Activated CD4-positive, alpha-beta memory T cell treated with anti-CD3 and anti-CD28 coated beads, Interleukin-2, amount 10 ng/mL, durations not matched to agents 7 days and 5 days (primary cell): ENCODE measurements around the gene PLPPR5. TPM values are rescaled to one million over a fixed set of nuclear protein-coding genes. Genes with fewer than 3 reads are reported as not detected.

Source experiments
- CTCF ChIA-PET: fragments of 350-600 bp; sonication (Branson Sonifier 250); formaldehyde crosslinking; loops from one replicate; lab custom pipeline; 2021; ENCODE audit warnings: antibody characterized with exemption, inconsistent platforms; lab: Charles Lee
- POLR2A ChIA-PET: fragments of 350-600 bp; sonication (Branson Sonifier 250); formaldehyde crosslinking; loops from one replicate; lab custom pipeline; 2021; ENCODE audit warnings: antibody characterized with exemption; lab: Charles Lee
- DNase-seq: peaks from one replicate; pipeline ENCODE4 v3.0.0-alpha.2; 2020
- H3K27ac Mint-ChIP-seq: one replicate; pipeline ENCODE4 v1.8.0; 2021; ENCODE audit warnings: mild to moderate bottlenecking, mixed read lengths
- H3K27me3 Mint-ChIP-seq: one replicate; pipeline ENCODE4 v1.8.0; 2021; ENCODE audit warnings: mixed read lengths
- H3K36me3 Mint-ChIP-seq: one replicate; pipeline ENCODE4 v1.8.0; 2021; ENCODE audit warnings: low read depth, mixed read lengths
- H3K4me1 Mint-ChIP-seq: one replicate; pipeline ENCODE4 v1.8.0; 2021; ENCODE audit warnings: mixed read lengths
- H3K4me3 Mint-ChIP-seq: one replicate; pipeline ENCODE4 v1.8.0; 2021; ENCODE audit warnings: mild to moderate bottlenecking, mixed read lengths
- H3K9me3 Mint-ChIP-seq: one replicate; pipeline ENCODE4 v1.8.0; 2021; ENCODE audit warnings: mixed read lengths
- total RNA-seq, 2 experiments: library from RNA; stranded (reverse); gene quantifications; one replicate each; pipeline ENCODE4 v1.2.3, GENCODE V29; 2021

The PLPPR5 gene
- total RNA-seq, 2 experiments from 2014 or later, result not detected

GRCh38 chr1:98963064-98963758 lies 41.5 kb downstream of the PLPPR5 start:
- H3K36me3 Mint-ChIP-seq, result no peaks in the 10 kb centered on the region
- no peaks in the 10 kb centered on the region for H3K9me3 Mint-ChIP-seq
- H3K27ac Mint-ChIP-seq, result no peak overlapping the region
- H3K27me3 Mint-ChIP-seq, result no peaks in the 10 kb centered on the region
- DNase-seq, result no peak
- H3K4me3 Mint-ChIP-seq, result no peak overlapping the region
- no peaks in the 10 kb centered on the region for H3K4me1 Mint-ChIP-seq
- ChIA-PET POLR2A (no interaction called here), CTCF (no interaction called here)

- Mint-ChIP-seq H3K4me3 (no peak overlapping the region), H3K36me3 (no peaks in the 10 kb centered on the region), H3K27me3 (no peaks in the 10 kb centered on the region), H3K27ac (no peak overlapping the region), H3K4me1 (no peaks in the 10 kb centered on the region), H3K9me3 (no peaks in the 10 kb centered on the region)
- DNase-seq, result no peak
- CTCF ChIA-PET, result no interaction called here
- POLR2A ChIA-PET, result no interaction called here
Observed at GRCh38 chr1:98962156-98962555, 42.5 kb downstream of the PLPPR5 start.

- Mint-ChIP-seq H3K36me3 (no peaks in the 10 kb centered on the region), H3K27me3 (no peaks in the 10 kb centered on the region), H3K4me3 (no peak overlapping the region), H3K4me1 (no peaks in the 10 kb centered on the region), H3K9me3 (no peaks in the 10 kb centered on the region), H3K27ac (no peak overlapping the region)
- no peak for DNase-seq
- ChIA-PET CTCF (no interaction called here), POLR2A (no interaction called here)
Observed at GRCh38 chr1:98949621-98950020, 55.0 kb downstream of the PLPPR5 start.

- Mint-ChIP-seq H3K27ac (no peak overlapping the region), H3K27me3 (no peaks in the 10 kb centered on the region), H3K4me3 (no peak overlapping the region), H3K4me1 (no peaks in the 10 kb centered on the region), H3K9me3 (no peaks in the 10 kb centered on the region), H3K36me3 (no peaks in the 10 kb centered on the region)
- DNase-seq, result no peak
- ChIA-PET POLR2A (no interaction called here), CTCF (no interaction called here)
Observed at GRCh38 chr1:98949166-98949565, 55.5 kb downstream of the PLPPR5 start.

GRCh38 chr1:98947071-98947470 lies 57.6 kb downstream of the PLPPR5 start:
- POLR2A ChIA-PET, result no interaction called here
- Mint-ChIP-seq H3K27ac (no peak overlapping the region), H3K27me3 (no peaks in the 10 kb centered on the region), H3K36me3 (no peaks in the 10 kb centered on the region), H3K4me1 (no peaks in the 10 kb centered on the region), H3K4me3 (no peak overlapping the region), H3K9me3 (no peaks in the 10 kb centered on the region)
- DNase-seq, result no peak
- CTCF ChIA-PET, result no interaction called here

- Mint-ChIP-seq H3K27ac (no peak overlapping the region), H3K9me3 (no peaks in the 10 kb centered on the region), H3K4me3 (no peak overlapping the region), H3K27me3 (no peaks in the 10 kb centered on the region), H3K36me3 (no peaks in the 10 kb centered on the region), H3K4me1 (peaks cover 3% of the 10 kb centered on the region)
- CTCF ChIA-PET, result interaction anchor here (1.0 kb wide), 1 partner anchor 147 kb away, joined by 3 read pairs; no protein-coding TSS in a partner anchor
- no peak for DNase-seq
- POLR2A ChIA-PET, result no interaction called here
Observed at GRCh38 chr1:98940722-98941079, 64.0 kb downstream of the PLPPR5 start.

GRCh38 chr1:98940069-98940721 lies 64.5 kb downstream of the PLPPR5 start:
- H3K27me3 Mint-ChIP-seq, result no peaks in the 10 kb centered on the region
- DNase-seq, result no peak
- H3K27ac Mint-ChIP-seq, result no peak overlapping the region
- peaks cover 3% of the 10 kb centered on the region for H3K4me1 Mint-ChIP-seq
- H3K36me3 Mint-ChIP-seq, result no peaks in the 10 kb centered on the region
- no peaks in the 10 kb centered on the region for H3K9me3 Mint-ChIP-seq
- CTCF ChIA-PET, result interaction anchor here (1.0 kb wide), 1 partner anchor 146 kb away, joined by 3 read pairs; no protein-coding TSS in a partner anchor
- POLR2A ChIA-PET, result no interaction called here
- no peak overlapping the region for H3K4me3 Mint-ChIP-seq

GRCh38 chr1:98939471-98939870 lies 65.2 kb downstream of the PLPPR5 start:
- ChIA-PET CTCF (interaction anchor here (1.0 kb wide), 1 partner anchor 145 kb away, joined by 3 read pairs; no protein-coding TSS in a partner anchor), POLR2A (no interaction called here)
- DNase-seq, result no peak
- peaks cover 3% of the 10 kb centered on the region for H3K4me1 Mint-ChIP-seq
- H3K27me3 Mint-ChIP-seq, result no peaks in the 10 kb centered on the region
- no peak overlapping the region for H3K4me3 Mint-ChIP-seq
- H3K9me3 Mint-ChIP-seq, result no peaks in the 10 kb centered on the region
- H3K36me3 Mint-ChIP-seq, result no peaks in the 10 kb centered on the region
- no peak overlapping the region for H3K27ac Mint-ChIP-seq

- H3K36me3 Mint-ChIP-seq, result no peaks in the 10 kb centered on the region
- ChIA-PET CTCF (no interaction called here), POLR2A (no interaction called here)
- no peak for DNase-seq
- no peaks in the 10 kb centered on the region for H3K27me3 Mint-ChIP-seq
- H3K27ac Mint-ChIP-seq, result no peak overlapping the region
- H3K4me1 Mint-ChIP-seq, result peaks cover 3% of the 10 kb centered on the region
- H3K9me3 Mint-ChIP-seq, result no peaks in the 10 kb centered on the region
- no peak overlapping the region for H3K4me3 Mint-ChIP-seq
Observed at GRCh38 chr1:98937347-98937746, 67.3 kb downstream of the PLPPR5 start.

- Mint-ChIP-seq H3K4me3 (no peak overlapping the region), H3K27ac (no peak overlapping the region), H3K4me1 (no peaks in the 10 kb centered on the region), H3K27me3 (no peaks in the 10 kb centered on the region), H3K9me3 (no peaks in the 10 kb centered on the region), H3K36me3 (no peaks in the 10 kb centered on the region)
- ChIA-PET POLR2A (no interaction called here), CTCF (no interaction called here)
- DNase-seq, result no peak
Observed at GRCh38 chr1:98932184-98932583, 72.5 kb downstream of the PLPPR5 start.

GRCh38 chr1:98931128-98931835 lies 73.4 kb downstream of the PLPPR5 start:
- DNase-seq, result no peak
- ChIA-PET CTCF (no interaction called here), POLR2A (no interaction called here)
- Mint-ChIP-seq H3K4me3 (no peak overlapping the region), H3K27ac (no peak overlapping the region), H3K36me3 (no peaks in the 10 kb centered on the region), H3K27me3 (no peaks in the 10 kb centered on the region), H3K9me3 (no peaks in the 10 kb centered on the region), H3K4me1 (no peaks in the 10 kb centered on the region)

GRCh38 chr1:98929437-98929836 lies 75.2 kb downstream of the PLPPR5 start:
- POLR2A ChIA-PET, result interaction anchor here (1.0 kb wide), 1 partner anchor 127 kb away, joined by 3 read pairs; no protein-coding TSS in a partner anchor
- no peaks in the 10 kb centered on the region for H3K27me3 Mint-ChIP-seq
- no peak for DNase-seq

GRCh38 chr1:98926597-98926996 lies 78.1 kb downstream of the PLPPR5 start:
- H3K27ac Mint-ChIP-seq, result no peak overlapping the region

More at GRCh38 chr1:98929437-98929836, 75.2 kb downstream of the PLPPR5 start:
- H3K36me3 Mint-ChIP-seq, result no peaks in the 10 kb centered on the region
- no peaks in the 10 kb centered on the region for H3K9me3 Mint-ChIP-seq
- CTCF ChIA-PET, result no interaction called here
- no peak overlapping the region for H3K27ac Mint-ChIP-seq
- no peak overlapping the region for H3K4me3 Mint-ChIP-seq
- no peaks in the 10 kb centered on the region for H3K4me1 Mint-ChIP-seq

More at GRCh38 chr1:98926597-98926996, 78.1 kb downstream of the PLPPR5 start:
- H3K4me3 Mint-ChIP-seq, result no peak overlapping the region
- no peak for DNase-seq
- H3K4me1 Mint-ChIP-seq, result peaks cover 2% of the 10 kb centered on the region
- no peaks in the 10 kb centered on the region for H3K9me3 Mint-ChIP-seq
- H3K36me3 Mint-ChIP-seq, result no peaks in the 10 kb centered on the region
- no peaks in the 10 kb centered on the region for H3K27me3 Mint-ChIP-seq
- ChIA-PET POLR2A (no interaction called here), CTCF (no interaction called here)
